H1 (cell line): ENCODE measurements around the gene ALPL.

Experiments used
- EZH2 ChIP-seq: fragments of 200-600 bp; sonication (generic); IDR thresholded peaks from 2 replicates; pipeline ENCODE4 v1.7.1; 2012; ENCODE audit warnings: low read depth, mild to moderate bottlenecking, moderate library complexity, low read length, inconsistent platforms; ENCODE audit not compliant: severe bottlenecking
- HDAC6 ChIP-seq: IDR thresholded peaks from one replicate; pipeline ENCODE4 v1.7.1; 2012; ENCODE audit warnings: low read depth, mild to moderate bottlenecking, inconsistent platforms, low read length, moderate library complexity
- SIX5 ChIP-seq: IDR thresholded peaks from 2 replicates; pipeline ENCODE4 v1.6.1; 2011; ENCODE audit warnings: mild to moderate bottlenecking, low read depth, low read length
- SP2 ChIP-seq: IDR thresholded peaks from 2 replicates; pipeline ENCODE4 v1.6.1; 2012; ENCODE audit warnings: mild to moderate bottlenecking, low read length, inconsistent platforms
- TEAD4 ChIP-seq: IDR thresholded peaks from 2 replicates; pipeline ENCODE4 v1.6.1; 2012; ENCODE audit warnings: low read depth, low read length, inconsistent platforms, mixed read lengths
- YY1 ChIP-seq: IDR thresholded peaks from 2 replicates; pipeline ENCODE4 v1.6.1; 2011; ENCODE audit warnings: low read depth, mild to moderate bottlenecking, low read length
- TF ChIP-seq, protein P1 (sequence below), 3 experiments: IDR thresholded peaks; 1 replicate in 2 of 3; 2 replicates in 1 of 3; pipeline versions ENCODE4 v1.5.1 to v1.6.1; 2011; ENCODE audit warnings: low read length in 3 of 3, mild to moderate bottlenecking in 3 of 3, inconsistent platforms in 2 of 3, low read depth in 1 of 3, moderate library complexity in 1 of 3; ENCODE audit not compliant: insufficient read depth in 1 of 3; ENCODE audit errors: control extremely low read depth in 1 of 3
- TF ChIP-seq, protein P2 (sequence below): IDR thresholded peaks from 2 replicates; pipeline ENCODE4 v1.6.1; 2011; ENCODE audit warnings: low read depth, mild to moderate bottlenecking, low read length; ENCODE audit not compliant: insufficient read depth
- TF ChIP-seq, protein P3 (sequence below): IDR thresholded peaks from 2 replicates; pipeline ENCODE4 v1.6.1; 2012; ENCODE audit warnings: inconsistent platforms

DNA sequence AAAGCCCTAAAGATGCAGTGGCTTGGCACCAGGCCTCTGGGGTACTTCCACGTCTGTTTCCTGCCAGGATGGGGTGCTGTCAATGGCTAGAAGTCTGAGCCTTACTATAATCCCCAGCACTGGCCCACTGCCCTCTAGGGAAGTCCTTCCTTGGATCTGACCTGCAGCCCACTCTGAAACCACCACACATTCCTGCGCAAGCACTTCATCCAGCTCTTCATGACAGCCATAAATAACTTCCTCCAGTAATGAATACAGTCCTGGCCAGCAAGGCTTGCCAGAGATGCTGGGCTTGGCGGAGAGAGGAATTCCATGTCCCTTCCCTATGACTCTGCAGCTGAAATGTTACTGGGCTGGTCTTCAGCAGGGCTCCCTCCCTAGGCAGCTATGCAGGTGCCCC lies 32.6 kb downstream of the ALPL start:
- TF ChIP-seq TEAD4 (no peak), SIX5 (no peak), SP2 (no peak), EZH2 (no peak), HDAC6 (no peak), YY1 (no peak)
- TF ChIP-seq, protein P1, sequence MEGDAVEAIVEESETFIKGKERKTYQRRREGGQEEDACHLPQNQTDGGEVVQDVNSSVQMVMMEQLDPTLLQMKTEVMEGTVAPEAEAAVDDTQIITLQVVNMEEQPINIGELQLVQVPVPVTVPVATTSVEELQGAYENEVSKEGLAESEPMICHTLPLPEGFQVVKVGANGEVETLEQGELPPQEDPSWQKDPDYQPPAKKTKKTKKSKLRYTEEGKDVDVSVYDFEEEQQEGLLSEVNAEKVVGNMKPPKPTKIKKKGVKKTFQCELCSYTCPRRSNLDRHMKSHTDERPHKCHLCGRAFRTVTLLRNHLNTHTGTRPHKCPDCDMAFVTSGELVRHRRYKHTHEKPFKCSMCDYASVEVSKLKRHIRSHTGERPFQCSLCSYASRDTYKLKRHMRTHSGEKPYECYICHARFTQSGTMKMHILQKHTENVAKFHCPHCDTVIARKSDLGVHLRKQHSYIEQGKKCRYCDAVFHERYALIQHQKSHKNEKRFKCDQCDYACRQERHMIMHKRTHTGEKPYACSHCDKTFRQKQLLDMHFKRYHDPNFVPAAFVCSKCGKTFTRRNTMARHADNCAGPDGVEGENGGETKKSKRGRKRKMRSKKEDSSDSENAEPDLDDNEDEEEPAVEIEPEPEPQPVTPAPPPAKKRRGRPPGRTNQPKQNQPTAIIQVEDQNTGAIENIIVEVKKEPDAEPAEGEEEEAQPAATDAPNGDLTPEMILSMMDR (IDR thresholded peaks at IDR 0.05; ENCODE audit: control extremely low read depth in 1 of 3, insufficient read depth in 1 of 3, low read depth in 1 of 3, low read length in 3 of 3), result no peak
- TF ChIP-seq, protein P2, sequence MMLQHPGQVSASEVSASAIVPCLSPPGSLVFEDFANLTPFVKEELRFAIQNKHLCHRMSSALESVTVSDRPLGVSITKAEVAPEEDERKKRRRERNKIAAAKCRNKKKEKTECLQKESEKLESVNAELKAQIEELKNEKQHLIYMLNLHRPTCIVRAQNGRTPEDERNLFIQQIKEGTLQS, result no peak
- TF ChIP-seq, protein P3, sequence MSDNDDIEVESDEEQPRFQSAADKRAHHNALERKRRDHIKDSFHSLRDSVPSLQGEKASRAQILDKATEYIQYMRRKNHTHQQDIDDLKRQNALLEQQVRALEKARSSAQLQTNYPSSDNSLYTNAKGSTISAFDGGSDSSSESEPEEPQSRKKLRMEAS, result no peak
